Endothelial cell of umbilical vein (primary cell): Measurements from ENCODE around the gene CCNA1. TPM values are rescaled to one million over a fixed set of nuclear protein-coding genes. Genes with fewer than 3 reads are reported as not detected.

ENCODE experiments used
- BruUV-seq: library from RNA; stranded (reverse); fragments of 400-500 nt; replicated peaks from 2 replicates; lab custom pipeline; 2021; lab: Mats Ljungman, UMichigan
- CTCF ChIA-PET: fragments of 300-600, 350-600 bp; sonication (Branson Sonifier 250); formaldehyde crosslinking; loops from one replicate; lab custom pipeline; 2021; ENCODE audit warnings: antibody characterized with exemption, inconsistent platforms; lab: Charles Lee
- POLR2A ChIA-PET: fragments of 300-600, 350-600 bp; sonication (Branson Sonifier 250); formaldehyde crosslinking; loops from one replicate; lab custom pipeline; 2021; ENCODE audit warnings: antibody characterized with exemption, inconsistent platforms; lab: Charles Lee
- DNase-seq: peaks from one replicate; pipeline ENCODE4 v3.0.0-alpha.2; 2011; ENCODE audit warnings: low read depth, low spot score
- FAIRE-seq: peaks from 2 replicates; lab custom pipeline; 2011; peaks lifted over from hg19 to GRCh38; lab: Jason Lieb, UNC
- H2AFZ ChIP-seq: 2 replicates; pipeline ENCODE4 v1.6.0; 2012; ENCODE audit warnings: low read depth, low read length, control low read depth, inconsistent platforms
- H3K27ac ChIP-seq: 2 replicates; pipeline ENCODE4 v1.5.1; 2011; ENCODE audit warnings: low read depth, mild to moderate bottlenecking, control low read depth, low read length, moderate library complexity; ENCODE audit not compliant: insufficient read depth
- H3K27me3 ChIP-seq, 2 experiments: 2 replicates each; pipeline versions ENCODE4 v1.6.0 to v1.6.1; 2011; ENCODE audit warnings: low read length in 2 of 2, mixed read lengths in 1 of 2; ENCODE audit not compliant: control insufficient read depth in 2 of 2, insufficient read depth in 2 of 2
- H3K36me3 ChIP-seq, 2 experiments: 2 replicates in 1 of 2; 3 replicates in 1 of 2; pipeline ENCODE4 v1.5.1; 2011; ENCODE audit warnings: low read length in 2 of 2, mild to moderate bottlenecking in 1 of 2, moderate library complexity in 1 of 2; ENCODE audit not compliant: control insufficient read depth in 2 of 2, insufficient read depth in 2 of 2; ENCODE audit errors: extremely low read depth in 1 of 2
- H3K4me1 ChIP-seq: 3 replicates; pipeline ENCODE4 v1.5.1; 2011; ENCODE audit warnings: mild to moderate bottlenecking, low read length; ENCODE audit not compliant: control insufficient read depth, insufficient read depth; ENCODE audit errors: extremely low read depth
- H3K4me2 ChIP-seq: 2 replicates; pipeline ENCODE4 v1.6.1; 2011; ENCODE audit warnings: low read length, control low read depth, mixed read lengths; ENCODE audit not compliant: insufficient read depth
- H3K4me3 ChIP-seq, 3 experiments: fragments of 200-600 bp in 1 of 3; sonication (generic), shearing (Covaris generic) in 1 of 3; replicated peaks in 1 of 3; 2 replicates each; pipeline ENCODE4 v1.5.1; 2011 to 2016; ENCODE audit warnings: control low read depth in 3 of 3, low read length in 3 of 3, mild to moderate bottlenecking in 2 of 3, inconsistent platforms in 1 of 3, low read depth in 1 of 3, moderate library complexity in 1 of 3; ENCODE audit not compliant: insufficient read depth in 1 of 3
- H3K79me2 ChIP-seq: 2 replicates; pipeline ENCODE4 v1.6.0; 2012; ENCODE audit warnings: low read length, inconsistent platforms; ENCODE audit not compliant: control insufficient read depth, insufficient read depth
- H3K9ac ChIP-seq: replicated peaks from 2 replicates; pipeline ENCODE3; 2011; ENCODE audit warnings: low read length, control low read depth; ENCODE audit not compliant: insufficient read depth; ENCODE audit errors: extremely low read depth
- H3K9me1 ChIP-seq: replicated peaks from 3 replicates; pipeline ENCODE4 v1.6.0; 2011; ENCODE audit warnings: mild to moderate bottlenecking, low read length; ENCODE audit not compliant: control insufficient read depth, insufficient read depth; ENCODE audit errors: extremely low read depth
- H3K9me3 ChIP-seq: replicated peaks from 2 replicates; pipeline ENCODE4 v1.5.1; 2012; ENCODE audit warnings: low read length, inconsistent platforms; ENCODE audit not compliant: control insufficient read depth, insufficient read depth
- H4K20me1 ChIP-seq: replicated peaks from 2 replicates; pipeline ENCODE3; 2011; ENCODE audit warnings: mild to moderate bottlenecking, low read length; ENCODE audit not compliant: control insufficient read depth, insufficient read depth; ENCODE audit errors: extremely low read depth
- EZH2 ChIP-seq: IDR thresholded peaks from 2 replicates; pipeline ENCODE4 v1.6.1; 2012; ENCODE audit warnings: borderline replicate concordance, low read depth, mild to moderate bottlenecking, moderate library complexity, low read length, inconsistent platforms; ENCODE audit not compliant: severe bottlenecking
- FOS ChIP-seq: IDR thresholded peaks from 2 replicates; pipeline ENCODE4 v1.6.1; 2011; ENCODE audit warnings: mild to moderate bottlenecking, low read length, moderate library complexity, borderline replicate concordance; ENCODE audit not compliant: insufficient read depth
- GATA2 ChIP-seq: IDR thresholded peaks from 2 replicates; pipeline ENCODE4 v1.7.0; 2011; ENCODE audit warnings: low read depth, mild to moderate bottlenecking, moderate library complexity, mixed read lengths, low read length; ENCODE audit not compliant: insufficient read length, insufficient read depth
- JUN ChIP-seq: IDR thresholded peaks from 2 replicates; pipeline ENCODE4 v1.6.1; 2011; ENCODE audit warnings: borderline replicate concordance, low read depth; ENCODE audit not compliant: insufficient read length, insufficient read depth
- MYC ChIP-seq: IDR thresholded peaks from one replicate; pipeline ENCODE4 v1.6.1; 2011; ENCODE audit warnings: mild to moderate bottlenecking, low read depth, low read length
- POLR2A ChIP-seq: IDR thresholded peaks from 2 replicates; pipeline ENCODE4 v1.6.1; 2012; ENCODE audit warnings: low read depth, mild to moderate bottlenecking, control low read depth, low read length
- POLR2AphosphoS5 ChIP-seq: IDR thresholded peaks from 2 replicates; pipeline ENCODE4 v1.6.1; 2012; ENCODE audit warnings: low read depth, mild to moderate bottlenecking, control low read depth, low read length, moderate library complexity; ENCODE audit not compliant: insufficient read depth
- dilution Hi-C: fragments of 300-500 bp; cut with MboI; formaldehyde crosslinking; loops from one replicate; pipeline ENCODE4 v1.15.0; 2019; ENCODE audit warnings: low sequenced_read_pairs; ENCODE audit not compliant: extremely low pct_ligation_motif_present
- intact Hi-C: fragments of 100-400 bp; cut with micrococcal nuclease; formaldehyde crosslinking; loops from one replicate; pipeline ENCODE4 v1.10.0; 2022
- polyA plus RNA-seq, 4 experiments: library from polyadenylated mRNA; depleted of rRNA in 3 of 4; stranded (reverse) in 3 of 4; unstranded in 1 of 4; fragments of >200 nt; gene quantifications; 2 replicates each; pipeline versions ENCODE4 v1.2.1 to v1.2.3, GENCODE V29; 2011 to 2012; ENCODE audit warnings: missing spikeins in 1 of 4
- total RNA-seq: library from RNA; stranded (reverse); gene quantifications from 2 replicates; pipeline ENCODE4 v1.2.3, GENCODE V29; 2021
- TF ChIP-seq, protein P1 (sequence below), 2 donors: IDR thresholded peaks; 1 replicate in 1 of 2; 2 replicates in 1 of 2; pipeline ENCODE4 v1.5.1; 2011; ENCODE audit warnings: low read length in 2 of 2, mild to moderate bottlenecking in 2 of 2, moderate library complexity in 2 of 2, control low read depth in 1 of 2, inconsistent platforms in 1 of 2, low read depth in 1 of 2; ENCODE audit not compliant: insufficient read depth in 1 of 2; ENCODE audit errors: extremely low read depth in 1 of 2
- TF ChIP-seq, protein P2 (sequence below): IDR thresholded peaks from 2 replicates; pipeline ENCODE4 v1.6.1; 2011; ENCODE audit not compliant: insufficient read depth, insufficient read length

CCNA1 gene
- total and polyA plus RNA-seq, 2 donors (not counting 3 experiments of a cell fraction or from before 2014, with no cell fraction given) = 0.46 to 2.8 TPM

DNA sequence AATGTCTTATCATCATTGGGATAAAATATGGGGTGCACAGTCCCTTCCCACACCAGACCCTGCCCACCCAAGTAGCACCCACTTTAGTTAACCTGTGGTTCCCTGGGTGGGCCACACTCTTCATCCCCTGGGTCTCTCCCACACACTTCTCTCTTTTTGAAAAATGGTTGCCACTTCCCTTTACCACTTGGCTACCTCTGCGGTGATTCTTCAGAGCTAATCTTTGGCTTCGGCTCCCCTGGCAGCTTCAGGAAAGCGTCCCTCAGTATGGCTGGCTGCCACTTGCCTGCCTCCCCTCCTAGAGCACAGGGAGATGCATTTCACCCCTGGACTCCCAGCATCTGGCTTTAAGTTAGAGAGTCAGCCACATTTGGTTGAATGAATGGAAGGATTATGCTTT lies 18.2 kb downstream of the CCNA1 start:
- dilution Hi-C loops (no loop called here), intact Hi-C loops (no loop called here)
- H3K4me3 ChIP-seq = no peak overlapping the region
- H2AFZ ChIP-seq = no peak overlapping the region
- no peak overlapping the region for H3K9ac ChIP-seq
- H3K27ac ChIP-seq = no peak overlapping the region
- peaks cover 0 to 4% of the 10 kb centered on the region in 2 experiments for H3K27me3 ChIP-seq
- POLR2A ChIA-PET = no interaction called here
- CTCF ChIA-PET = interaction anchor here (0.9 to 9.0 kb wide), 3 partner anchors 11 to 286 kb away, joined by 3 to 416 read pairs (median 5); no protein-coding TSS in a partner anchor
- peaks cover 12% of the 10 kb centered on the region for H3K4me1 ChIP-seq
- DNase-seq = no peak
- H3K36me3 ChIP-seq = no peaks in the 10 kb centered on the region
- H3K9me1 ChIP-seq = no peaks in the 10 kb centered on the region
- no peak for FAIRE-seq
- H3K79me2 ChIP-seq = no peaks in the 10 kb centered on the region
- no peaks in the 10 kb centered on the region for H3K9me3 ChIP-seq
- H4K20me1 ChIP-seq = no peaks in the 10 kb centered on the region
- no TSS peak for BruUV-seq
- no peak overlapping the region for H3K4me2 ChIP-seq
- TF ChIP-seq FOS (no peak), GATA2 (no peak), POLR2AphosphoS5 (no peak), MYC (no peak), EZH2 (no peak), JUN (no peak), POLR2A (no peak)
- TF ChIP-seq, protein P1, sequence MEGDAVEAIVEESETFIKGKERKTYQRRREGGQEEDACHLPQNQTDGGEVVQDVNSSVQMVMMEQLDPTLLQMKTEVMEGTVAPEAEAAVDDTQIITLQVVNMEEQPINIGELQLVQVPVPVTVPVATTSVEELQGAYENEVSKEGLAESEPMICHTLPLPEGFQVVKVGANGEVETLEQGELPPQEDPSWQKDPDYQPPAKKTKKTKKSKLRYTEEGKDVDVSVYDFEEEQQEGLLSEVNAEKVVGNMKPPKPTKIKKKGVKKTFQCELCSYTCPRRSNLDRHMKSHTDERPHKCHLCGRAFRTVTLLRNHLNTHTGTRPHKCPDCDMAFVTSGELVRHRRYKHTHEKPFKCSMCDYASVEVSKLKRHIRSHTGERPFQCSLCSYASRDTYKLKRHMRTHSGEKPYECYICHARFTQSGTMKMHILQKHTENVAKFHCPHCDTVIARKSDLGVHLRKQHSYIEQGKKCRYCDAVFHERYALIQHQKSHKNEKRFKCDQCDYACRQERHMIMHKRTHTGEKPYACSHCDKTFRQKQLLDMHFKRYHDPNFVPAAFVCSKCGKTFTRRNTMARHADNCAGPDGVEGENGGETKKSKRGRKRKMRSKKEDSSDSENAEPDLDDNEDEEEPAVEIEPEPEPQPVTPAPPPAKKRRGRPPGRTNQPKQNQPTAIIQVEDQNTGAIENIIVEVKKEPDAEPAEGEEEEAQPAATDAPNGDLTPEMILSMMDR (IDR thresholded peaks at IDR 0.05; ENCODE audit: extremely low read depth in 1 of 2, insufficient read depth in 1 of 2, low read depth in 1 of 2, low read length in 2 of 2) = no peak
- TF ChIP-seq, protein P2, sequence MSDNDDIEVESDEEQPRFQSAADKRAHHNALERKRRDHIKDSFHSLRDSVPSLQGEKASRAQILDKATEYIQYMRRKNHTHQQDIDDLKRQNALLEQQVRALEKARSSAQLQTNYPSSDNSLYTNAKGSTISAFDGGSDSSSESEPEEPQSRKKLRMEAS = no peak
